B cell (primary cell): ENCODE data around the gene ADPRS. TPM values are rescaled to one million over a fixed set of nuclear protein-coding genes. Genes with fewer than 3 reads are reported as not detected.

Experiments used
- ATAC-seq: fragments of 200-7000 bp; cut with Tn5 transposase; one replicate; pipeline ENCODE4 v1.10.0; 2021; ENCODE audit warnings: low read depth, mild to moderate bottlenecking, moderate number of reproducible peaks, moderate library complexity
- CTCF ChIA-PET: fragments of 350-600 bp; sonication (Branson Sonifier 250); formaldehyde crosslinking; loops from one replicate; lab custom pipeline; 2021; ENCODE audit warnings: antibody characterized with exemption, inconsistent platforms; lab: Charles Lee
- POLR2A ChIA-PET: fragments of 350-600 bp; sonication (Branson Sonifier 250); formaldehyde crosslinking; loops from one replicate; lab custom pipeline; 2021; ENCODE audit warnings: antibody characterized with exemption; lab: Charles Lee
- DNase-seq: peaks from one replicate; pipeline ENCODE4 v3.0.0; 2013
- H2AFZ ChIP-seq: 2 replicates; pipeline ENCODE4 v1.6.1; 2012; ENCODE audit warnings: mild to moderate bottlenecking, low read depth, low read length; ENCODE audit not compliant: insufficient read depth, poor library complexity, severe bottlenecking
- H3K27ac ChIP-seq, 2 donors: 1 replicate in 1 of 2; 2 replicates in 1 of 2; pipeline ENCODE4 v1.5.1; 2012 to 2013; ENCODE audit warnings: low read length in 2 of 2, mild to moderate bottlenecking in 2 of 2, moderate library complexity in 1 of 2
- H3K27me3 ChIP-seq, 4 experiments: fragments of 200-600 bp in 1 of 4; sonication (generic) in 1 of 4; replicated peaks in 1 of 4; 1 replicate in 2 of 4; 2 replicates in 2 of 4; pipeline versions ENCODE4 v1.6.1 to v1.7.0; 2013 to 2016; ENCODE audit warnings: low read length in 3 of 4, mild to moderate bottlenecking in 2 of 4, mixed read lengths in 1 of 4, moderate library complexity in 1 of 4; ENCODE audit not compliant: insufficient read depth in 4 of 4, control insufficient read depth in 3 of 4; ENCODE audit errors: control extremely low read depth in 1 of 4
- H3K36me3 ChIP-seq, 2 experiments: replicated peaks in 1 of 2; 1 replicate in 1 of 2; 2 replicates in 1 of 2; pipeline versions ENCODE4 v1.6.1 to v1.7.1; 2013; ENCODE audit warnings: low read length in 1 of 2; ENCODE audit not compliant: insufficient read depth in 2 of 2, control insufficient read depth in 1 of 2; ENCODE audit errors: control extremely low read depth in 1 of 2, extremely low read depth in 1 of 2
- H3K4me1 ChIP-seq, 2 donors: fragments of 200-600 bp in 1 of 2; sonication (generic) in 1 of 2; 1 replicate in 1 of 2; 2 replicates in 1 of 2; pipeline versions ENCODE4 v1.5.1 to v1.6.1; 2013 to 2017; ENCODE audit warnings: low read length in 2 of 2; ENCODE audit not compliant: control insufficient read depth in 2 of 2, insufficient read depth in 2 of 2
- H3K4me2 ChIP-seq: replicated peaks from 2 replicates; pipeline ENCODE3; 2012; ENCODE audit warnings: mild to moderate bottlenecking, low read depth, low read length; ENCODE audit not compliant: poor library complexity, severe bottlenecking
- H3K4me3 ChIP-seq, 5 experiments: fragments of 200-600 bp in 1 of 5; sonication (generic) in 1 of 5; 1 replicate in 3 of 5; 2 replicates in 2 of 5; pipeline versions ENCODE4 v1.5.1 to v1.7.0; 2011 to 2016; ENCODE audit warnings: low read length in 4 of 5, mild to moderate bottlenecking in 4 of 5, low read depth in 2 of 5, control low read depth in 1 of 5, moderate library complexity in 1 of 5; ENCODE audit not compliant: insufficient read depth in 1 of 5; ENCODE audit errors: control extremely low read depth in 1 of 5, extremely low read depth in 1 of 5
- H3K79me2 ChIP-seq: fragments of 200-600 bp; sonication (generic); one replicate; pipeline ENCODE4 v1.6.0; 2016; ENCODE audit warnings: low read length; ENCODE audit not compliant: control insufficient read depth, insufficient read depth
- H3K9ac ChIP-seq: fragments of 200-600 bp; sonication (generic); 2 replicates; pipeline ENCODE4 v1.6.1; 2017; ENCODE audit warnings: mild to moderate bottlenecking, low read length, moderate library complexity
- H3K9me3 ChIP-seq, 3 donors: one replicate each; pipeline versions ENCODE4 v1.6.1 to v1.7.1; 2013; ENCODE audit warnings: low read length in 2 of 3; ENCODE audit not compliant: control insufficient read depth in 2 of 3, insufficient read depth in 1 of 3; ENCODE audit errors: control extremely low read depth in 1 of 3
- H4K20me1 ChIP-seq: 2 replicates; pipeline ENCODE4 v1.6.0; 2012; ENCODE audit warnings: mild to moderate bottlenecking, low read length; ENCODE audit not compliant: insufficient read depth, control insufficient read depth, poor library complexity, severe bottlenecking
- H3K27ac Mint-ChIP-seq: one replicate; pipeline ENCODE4 v1.8.0; 2021; ENCODE audit warnings: mixed read lengths
- H3K27me3 Mint-ChIP-seq: one replicate; pipeline ENCODE4 v1.8.0; 2021; ENCODE audit warnings: mixed read lengths
- H3K4me1 Mint-ChIP-seq: one replicate; pipeline ENCODE4 v1.8.0; 2021; ENCODE audit warnings: mixed read lengths
- H3K4me3 Mint-ChIP-seq: one replicate; pipeline ENCODE4 v1.8.0; 2021; ENCODE audit warnings: mixed read lengths
- H3K9me3 Mint-ChIP-seq: one replicate; pipeline ENCODE4 v1.8.0; 2022; ENCODE audit warnings: mixed read lengths; ENCODE audit not compliant: insufficient read depth
- EZH2 ChIP-seq: IDR thresholded peaks from 2 replicates; pipeline ENCODE4 v1.6.1; 2012; ENCODE audit warnings: borderline replicate concordance, low read depth, mild to moderate bottlenecking, moderate library complexity, low read length; ENCODE audit not compliant: insufficient read depth, poor library complexity, severe bottlenecking
- WGBS: methylation state at CpG from one replicate; pipeline ENCODE4 v1.1.5; 2013; ENCODE audit warnings: missing lambda C conversion rate; ENCODE audit not compliant: insufficient coverage; 5-methylcytosine and 5-hydroxymethylcytosine counted together
- intact Hi-C: fragments of 100-400 bp; cut with micrococcal nuclease; formaldehyde crosslinking; loops from one replicate; pipeline ENCODE4 v1.10.0; 2022
- polyA plus RNA-seq: library from polyadenylated mRNA; depleted of rRNA; stranded (reverse); fragments of >200 nt; gene quantifications from 2 replicates; pipeline ENCODE4 v1.2.3, GENCODE V29; 2012
- total RNA-seq, 2 donors: library from RNA; stranded (reverse); fragments of 120-200 nt in 1 of 2; gene quantifications; 1 replicate in 1 of 2; 2 replicates in 1 of 2; pipeline versions ENCODE4 v1.2.3 to v1.2.4, GENCODE V29; 2013 to 2022
- TF ChIP-seq, protein P1 (sequence below): fragments of 200-600 bp; IDR thresholded peaks from one replicate; pipeline ENCODE4 v1.8.0; 2022; ENCODE audit warnings: antibody characterized with exemption, mild to moderate bottlenecking

Gene ADPRS
- total and polyA plus RNA-seq, 2 donors (not counting 1 experiment from before 2014, with no cell fraction given), result 15.0 to 20.9 TPM

DNA sequence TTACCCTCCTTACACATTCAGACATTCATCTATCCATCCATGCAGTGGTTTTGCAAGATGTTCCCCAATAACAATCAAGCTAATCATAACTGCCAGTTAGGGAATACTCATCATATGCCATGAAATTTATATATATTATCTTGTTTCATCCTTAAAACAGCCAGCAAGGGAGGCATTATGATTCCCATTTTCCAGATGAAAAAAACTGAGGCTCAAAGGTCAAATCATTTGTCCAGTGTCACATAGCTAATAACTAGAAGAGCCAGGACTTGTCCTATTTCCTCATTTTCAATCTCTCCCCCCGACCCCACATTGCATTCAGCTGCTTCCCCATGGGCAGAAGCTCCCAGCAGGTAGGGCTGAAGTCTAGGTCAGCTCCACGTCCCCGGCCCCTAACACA, 43.3 kb downstream of the ADPRS start:
- H3K27me3 Mint-ChIP-seq, result no peaks in the 10 kb centered on the region
- Histone ChIP-seq H3K79me2 (no peaks in the 10 kb centered on the region), H3K4me3 (no peak overlapping the region), H3K4me1 (no peaks in the 10 kb centered on the region), H3K4me2 (no peak overlapping the region), H3K9ac (no peak overlapping the region), H3K27me3 (no peaks in the 10 kb centered on the region), H3K27ac (no peak overlapping the region), H4K20me1 (no peaks in the 10 kb centered on the region), H2AFZ (no peak overlapping the region), H3K36me3 (peaks cover 0 to 11% of the 10 kb centered on the region in 2 experiments), H3K9me3 (no peaks in the 10 kb centered on the region)
- no peaks in the 10 kb centered on the region for H3K9me3 Mint-ChIP-seq
- ChIA-PET CTCF (interaction anchor here (0.9 to 4.3 kb wide), 3 partner anchors 31 to 55 kb away, joined by 3 to 58 read pairs (median 3); no protein-coding TSS in a partner anchor), POLR2A (no interaction called here)
- no peaks in the 10 kb centered on the region for H3K4me1 Mint-ChIP-seq
- TF ChIP-seq, protein P1, sequence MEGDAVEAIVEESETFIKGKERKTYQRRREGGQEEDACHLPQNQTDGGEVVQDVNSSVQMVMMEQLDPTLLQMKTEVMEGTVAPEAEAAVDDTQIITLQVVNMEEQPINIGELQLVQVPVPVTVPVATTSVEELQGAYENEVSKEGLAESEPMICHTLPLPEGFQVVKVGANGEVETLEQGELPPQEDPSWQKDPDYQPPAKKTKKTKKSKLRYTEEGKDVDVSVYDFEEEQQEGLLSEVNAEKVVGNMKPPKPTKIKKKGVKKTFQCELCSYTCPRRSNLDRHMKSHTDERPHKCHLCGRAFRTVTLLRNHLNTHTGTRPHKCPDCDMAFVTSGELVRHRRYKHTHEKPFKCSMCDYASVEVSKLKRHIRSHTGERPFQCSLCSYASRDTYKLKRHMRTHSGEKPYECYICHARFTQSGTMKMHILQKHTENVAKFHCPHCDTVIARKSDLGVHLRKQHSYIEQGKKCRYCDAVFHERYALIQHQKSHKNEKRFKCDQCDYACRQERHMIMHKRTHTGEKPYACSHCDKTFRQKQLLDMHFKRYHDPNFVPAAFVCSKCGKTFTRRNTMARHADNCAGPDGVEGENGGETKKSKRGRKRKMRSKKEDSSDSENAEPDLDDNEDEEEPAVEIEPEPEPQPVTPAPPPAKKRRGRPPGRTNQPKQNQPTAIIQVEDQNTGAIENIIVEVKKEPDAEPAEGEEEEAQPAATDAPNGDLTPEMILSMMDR, result no peak
- TF ChIP-seq EZH2, result no peak
- H3K27ac Mint-ChIP-seq, result no peak overlapping the region
- intact Hi-C loops, result no loop called here
- DNase-seq (no peak), ATAC-seq (no peak)
- 71% methylated on average over 3 of the region's 3 CpGs for WGBS
- no peak overlapping the region for H3K4me3 Mint-ChIP-seq

DNA sequence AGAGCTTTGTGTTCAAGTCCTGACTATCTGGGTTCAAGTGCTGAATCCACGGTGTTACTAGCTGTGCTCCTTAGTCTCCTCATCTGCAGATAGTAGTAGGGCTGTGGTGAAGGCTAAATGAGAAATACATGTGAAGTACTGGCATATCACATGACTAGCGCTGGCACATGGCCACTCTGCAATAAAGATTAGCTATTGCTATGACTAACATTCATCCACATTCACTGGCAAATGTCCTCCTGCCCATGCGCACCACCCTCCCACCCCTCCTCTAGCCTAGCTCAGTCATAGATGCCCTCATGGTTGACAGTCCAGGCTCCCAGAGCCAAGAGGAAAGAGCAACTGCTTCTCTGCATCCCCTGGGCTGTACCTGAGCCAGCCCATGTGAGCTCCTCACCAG, 44.8 kb downstream of the ADPRS start:
- Histone ChIP-seq H3K9ac (no peak overlapping the region), H4K20me1 (no peaks in the 10 kb centered on the region), H3K4me2 (no peak overlapping the region), H3K4me1 (no peaks in the 10 kb centered on the region), H3K4me3 (no peak overlapping the region), H3K9me3 (no peaks in the 10 kb centered on the region), H3K36me3 (peaks cover 0 to 26% of the 10 kb centered on the region in 2 experiments), H3K79me2 (no peaks in the 10 kb centered on the region), H3K27me3 (no peaks in the 10 kb centered on the region), H3K27ac (no peak overlapping the region), H2AFZ (no peak overlapping the region)
- Mint-ChIP-seq H3K27ac (no peak overlapping the region), H3K9me3 (no peaks in the 10 kb centered on the region), H3K4me1 (no peaks in the 10 kb centered on the region), H3K4me3 (no peak overlapping the region), H3K27me3 (no peaks in the 10 kb centered on the region)
- DNase-seq (no peak), ATAC-seq (no peak)
- intact Hi-C loops, result no loop called here
- no peak for TF ChIP-seq EZH2
- TF ChIP-seq, protein P1, result no peak
- ChIA-PET POLR2A (no interaction called here), CTCF (interaction anchor here (0.9 to 4.3 kb wide), 7 partner anchors 11 to 152 kb away, joined by 3 to 58 read pairs (median 5); partner anchors contain the start of gene TRAPPC3)
- 89% methylated on average over 3 of the region's 3 CpGs for WGBS
